ENCODE data around the gene TTPAL. TPM values are rescaled to one million over a fixed set of nuclear protein-coding genes. Genes with fewer than 3 reads are reported as not detected.

TTPAL gene
- total RNA-seq, 4 donors from 2014 or later: 14.2 to 27.7 (median 22.3) TPM

DNA sequence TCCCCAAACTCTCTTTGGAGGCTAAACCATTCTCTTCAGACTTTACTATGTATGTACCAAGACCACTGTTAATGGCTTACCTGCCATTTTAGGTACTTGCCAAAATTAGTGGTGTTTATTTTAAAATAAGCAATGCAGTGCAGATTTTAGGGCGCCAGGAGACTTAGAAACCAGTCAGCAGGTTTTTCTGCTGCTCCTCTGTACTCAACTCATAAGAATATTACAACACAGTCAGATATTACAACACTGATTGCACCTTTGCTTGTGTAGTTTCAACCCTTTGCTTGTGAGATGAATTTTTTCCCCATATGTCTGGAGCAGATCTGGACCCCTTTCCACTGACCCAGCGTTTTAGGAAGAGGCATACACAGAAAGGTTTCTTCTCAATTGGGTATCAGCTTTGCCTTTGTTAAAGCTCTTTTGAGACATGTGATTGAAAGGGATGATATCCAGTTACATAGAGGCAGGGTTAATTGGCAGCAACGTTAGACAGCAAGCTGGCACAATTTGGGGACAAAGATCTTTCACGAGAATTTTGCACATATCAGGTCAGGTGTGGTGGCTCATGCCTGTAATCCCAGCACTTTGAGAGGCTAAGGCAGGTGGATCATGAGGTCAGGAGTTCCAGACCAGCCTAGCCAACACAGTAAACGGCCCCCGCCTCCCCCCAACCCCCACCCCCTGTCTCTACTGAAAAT is 6.2 kb downstream of the TTPAL start:
- Histone ChIP-seq H3K36me3 (peaks cover 0 to 11% of the 10 kb centered on the region in 2 donors), H3K27me3 (no peaks in the 10 kb centered on the region), H3K4me1 (peaks cover 12 to 23% of the 10 kb centered on the region in 2 donors), H3K4me3 (replicated peaks in 1 of 3) (no peak overlapping the region), H3K27ac (peak overlapping the region in 1 of 3 donors; percentile 14), H3K9me3 (no peaks in the 10 kb centered on the region)
- no peak for DNase-seq
- intact Hi-C loops (cut with DNase I): no loop called here
- no peak for TF ChIP-seq POLR2A (IDR thresholded peaks at IDR 0.05)
- TF ChIP-seq, protein P1, sequence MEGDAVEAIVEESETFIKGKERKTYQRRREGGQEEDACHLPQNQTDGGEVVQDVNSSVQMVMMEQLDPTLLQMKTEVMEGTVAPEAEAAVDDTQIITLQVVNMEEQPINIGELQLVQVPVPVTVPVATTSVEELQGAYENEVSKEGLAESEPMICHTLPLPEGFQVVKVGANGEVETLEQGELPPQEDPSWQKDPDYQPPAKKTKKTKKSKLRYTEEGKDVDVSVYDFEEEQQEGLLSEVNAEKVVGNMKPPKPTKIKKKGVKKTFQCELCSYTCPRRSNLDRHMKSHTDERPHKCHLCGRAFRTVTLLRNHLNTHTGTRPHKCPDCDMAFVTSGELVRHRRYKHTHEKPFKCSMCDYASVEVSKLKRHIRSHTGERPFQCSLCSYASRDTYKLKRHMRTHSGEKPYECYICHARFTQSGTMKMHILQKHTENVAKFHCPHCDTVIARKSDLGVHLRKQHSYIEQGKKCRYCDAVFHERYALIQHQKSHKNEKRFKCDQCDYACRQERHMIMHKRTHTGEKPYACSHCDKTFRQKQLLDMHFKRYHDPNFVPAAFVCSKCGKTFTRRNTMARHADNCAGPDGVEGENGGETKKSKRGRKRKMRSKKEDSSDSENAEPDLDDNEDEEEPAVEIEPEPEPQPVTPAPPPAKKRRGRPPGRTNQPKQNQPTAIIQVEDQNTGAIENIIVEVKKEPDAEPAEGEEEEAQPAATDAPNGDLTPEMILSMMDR (IDR thresholded peaks at IDR 0.05): no peak
- WGBS, 2 donors: 88 to 92% methylated on average over 6 of the region's 6 CpGs

- no peaks in the 10 kb centered on the region for H3K27me3 ChIP-seq
- H3K4me3 ChIP-seq (replicated peaks in 1 of 3): no peak overlapping the region
- intact Hi-C loops (cut with DNase I): no loop called here
- DNase-seq: no peak
- H3K36me3 ChIP-seq: peaks cover 0 to 11% of the 10 kb centered on the region in 2 donors
- H3K9me3 ChIP-seq: no peaks in the 10 kb centered on the region
- peak overlapping the region in 2 of 3 donors; percentile 65 to 66 for H3K27ac ChIP-seq
- H3K4me1 ChIP-seq: peaks cover 12 to 20% of the 10 kb centered on the region in 2 donors
- WGBS, 2 donors: 98 to 100% methylated on average over 5 of the region's 5 CpGs
- TF ChIP-seq, protein P1 (IDR thresholded peaks at IDR 0.05): no peak
- no peak for TF ChIP-seq POLR2A (IDR thresholded peaks at IDR 0.05)
Observed at GRCh38 chr20:44483112-44483511, 7.4 kb downstream of the TTPAL start.

- H3K4me3 ChIP-seq (replicated peaks in 1 of 3): no peak overlapping the region
- H3K27me3 ChIP-seq: no peaks in the 10 kb centered on the region
- TF ChIP-seq, protein P1 (IDR thresholded peaks at IDR 0.05): no peak
- TF ChIP-seq POLR2A (IDR thresholded peaks at IDR 0.05): no peak
- peak overlapping the region; percentile 29 to 66 (median 65) for H3K27ac ChIP-seq
- 80 to 85% methylated on average over 7 of the region's 7 CpGs for WGBS, 2 donors
- no peak for DNase-seq
- H3K4me1 ChIP-seq: peaks cover 12 to 20% of the 10 kb centered on the region in 2 donors
- H3K9me3 ChIP-seq: no peaks in the 10 kb centered on the region
- intact Hi-C loops (cut with DNase I): no loop called here
- H3K36me3 ChIP-seq: peaks cover 14 to 28% of the 10 kb centered on the region in 2 donors
Observed at GRCh38 chr20:44485078-44485829, 9.6 kb downstream of the TTPAL start.

GRCh38 chr20:44485830-44486198 is 10.1 kb downstream of the TTPAL start:
- no peak for DNase-seq
- Histone ChIP-seq H3K9me3 (no peaks in the 10 kb centered on the region), H3K4me1 (peaks cover 12 to 23% of the 10 kb centered on the region in 2 donors), H3K36me3 (peaks cover 14 to 26% of the 10 kb centered on the region in 2 donors), H3K27ac (peak overlapping the region in 2 of 3 donors; percentile 65 to 66), H3K4me3 (replicated peaks in 1 of 3) (no peak overlapping the region), H3K27me3 (no peaks in the 10 kb centered on the region)
- TF ChIP-seq, protein P1 (IDR thresholded peaks at IDR 0.05): no peak
- no peak for TF ChIP-seq POLR2A (IDR thresholded peaks at IDR 0.05)
- intact Hi-C loops (cut with DNase I): no loop called here
- 69 to 78% methylated on average over 2 of the region's 2 CpGs for WGBS, 2 donors

DNA sequence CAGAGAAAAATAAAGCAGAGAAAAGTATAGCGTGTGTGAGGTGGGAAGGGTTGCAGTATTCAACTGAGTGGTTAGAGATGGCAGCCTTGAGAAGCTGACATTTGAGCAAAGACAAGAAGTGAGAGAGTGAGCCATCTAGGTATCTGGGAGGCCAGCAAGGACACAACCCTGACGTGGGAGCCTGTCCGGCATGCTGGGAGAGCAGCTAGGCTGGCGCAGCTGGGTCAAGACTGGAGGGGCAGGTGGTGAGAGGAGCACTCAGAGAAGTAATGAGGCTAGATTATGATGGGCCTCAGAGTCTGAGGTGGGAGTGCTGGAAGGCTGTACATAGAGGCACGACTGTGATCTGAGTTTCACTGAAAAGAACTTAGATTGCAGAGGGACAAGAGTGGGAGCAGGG is 12.9 kb downstream of the TTPAL start:
- Histone ChIP-seq H3K4me3 (replicated peaks in 1 of 3) (no peak overlapping the region), H3K4me1 (peaks cover 24 to 41% of the 10 kb centered on the region in 2 donors), H3K27me3 (no peaks in the 10 kb centered on the region), H3K27ac (no peak overlapping the region), H3K9me3 (no peaks in the 10 kb centered on the region), H3K36me3 (peaks cover 14 to 21% of the 10 kb centered on the region in 2 donors)
- no peak for DNase-seq
- 93 to 95% methylated on average over 5 of the region's 5 CpGs for WGBS, 2 donors
- TF ChIP-seq, protein P1 (IDR thresholded peaks at IDR 0.05): no peak
- TF ChIP-seq POLR2A (IDR thresholded peaks at IDR 0.05): no peak
- intact Hi-C loops (cut with DNase I): no loop called here
